ENCODE data around the gene CNOT3.
A peak's percentile ranks its signal among the peaks of the same experiment; 100 is the strongest.

The CNOT3 gene

DNA sequence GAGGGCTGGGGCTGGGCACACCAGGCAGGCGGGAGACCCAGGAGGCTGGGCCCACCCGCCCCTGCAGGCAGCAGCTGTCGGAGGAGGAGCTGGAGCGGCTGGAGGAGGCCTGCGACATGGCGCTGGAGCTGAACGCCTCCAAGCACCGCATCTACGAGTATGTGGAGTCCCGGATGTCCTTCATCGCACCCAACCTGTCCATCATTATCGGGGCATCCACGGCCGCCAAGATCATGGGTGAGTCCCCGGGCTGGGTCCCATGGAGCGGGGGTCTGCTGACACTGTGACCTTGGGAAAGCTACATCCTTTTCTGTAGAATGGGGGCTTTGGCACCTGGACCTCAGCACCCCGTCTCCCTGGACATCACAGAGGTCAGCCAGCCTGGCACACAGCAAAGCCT lies 13.9 kb upstream of the CNOT3 start:
- no peak for DNase-seq

GRCh38 chr19:54124393-54124792 lies 13.2 kb upstream of the CNOT3 start:
- no peak for DNase-seq

- DNase-seq: no peak
Measured at GRCh38 chr19:54125713-54126112, 11.8 kb upstream of the CNOT3 start.

DNA sequence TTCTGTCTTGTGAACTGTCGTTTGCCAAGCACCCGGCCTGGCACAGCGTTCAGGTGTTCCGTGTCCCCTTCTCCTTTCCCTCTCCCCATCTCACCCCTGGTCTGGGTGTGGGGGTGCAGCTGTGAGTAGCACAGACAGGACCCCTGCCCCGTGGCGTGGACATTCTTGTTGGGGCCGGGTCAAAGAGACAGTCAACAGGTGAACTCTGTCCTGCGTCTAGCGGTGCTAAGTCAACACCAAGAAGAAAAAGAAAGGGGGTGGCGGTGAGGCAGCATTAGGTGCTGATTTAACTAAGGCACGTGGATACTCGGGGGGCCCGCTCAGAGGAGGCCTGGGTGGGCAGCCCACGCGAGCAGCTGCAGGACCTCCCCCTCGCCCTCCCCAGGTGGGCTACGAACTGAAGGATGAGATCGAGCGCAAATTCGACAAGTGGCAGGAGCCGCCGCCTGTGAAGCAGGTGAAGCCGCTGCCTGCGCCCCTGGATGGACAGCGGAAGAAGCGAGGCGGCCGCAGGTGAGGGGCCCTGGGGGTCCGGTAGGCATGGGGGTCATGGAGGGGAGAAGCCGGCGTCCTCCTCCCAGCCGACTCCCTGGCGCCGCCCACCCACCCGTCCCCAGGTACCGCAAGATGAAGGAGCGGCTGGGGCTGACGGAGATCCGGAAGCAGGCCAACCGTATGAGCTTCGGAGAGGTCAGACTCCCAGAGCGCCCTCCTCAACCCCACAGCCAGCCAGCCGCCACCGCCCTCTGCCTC lies 9.7 kb upstream of the CNOT3 start:
- no peak for DNase-seq

- DNase-seq: no peak
Measured at GRCh38 chr19:54128441-54128725, 9.2 kb upstream of the CNOT3 start.

DNA sequence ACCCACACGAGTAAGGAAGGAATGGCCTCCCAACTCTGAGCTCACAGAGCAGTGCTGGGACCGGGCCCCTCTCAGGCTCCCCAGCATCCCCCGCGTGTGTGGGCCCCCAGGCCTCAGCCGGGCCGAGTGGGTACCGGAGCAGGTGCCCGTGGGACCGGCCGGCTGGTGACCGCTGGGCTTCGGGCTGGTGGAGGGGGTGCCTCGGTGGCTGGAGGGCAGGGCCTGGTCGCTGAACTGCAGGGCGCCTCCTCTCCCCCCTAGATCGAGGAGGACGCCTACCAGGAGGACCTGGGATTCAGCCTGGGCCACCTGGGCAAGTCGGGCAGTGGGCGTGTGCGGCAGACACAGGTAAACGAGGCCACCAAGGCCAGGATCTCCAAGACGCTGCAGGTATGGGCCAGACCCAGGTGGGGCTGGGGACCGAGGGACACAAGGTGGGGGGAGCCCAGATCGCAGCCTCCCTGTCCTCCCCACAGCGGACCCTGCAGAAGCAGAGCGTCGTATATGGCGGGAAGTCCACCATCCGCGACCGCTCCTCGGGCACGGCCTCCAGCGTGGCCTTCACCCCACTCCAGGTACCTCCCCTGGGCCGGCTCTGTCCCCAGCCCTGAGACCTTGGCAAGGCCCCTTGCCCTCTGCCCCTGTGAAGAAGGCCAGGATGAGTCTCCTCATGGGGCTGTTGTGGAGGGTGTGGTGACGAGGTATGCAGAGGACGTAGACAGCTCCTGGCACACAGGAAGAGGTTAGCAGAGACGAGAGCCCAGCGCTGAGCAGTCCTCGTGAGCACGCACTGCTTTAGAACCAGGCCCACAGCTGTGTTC lies 8.6 kb upstream of the CNOT3 start:
- no peak for DNase-seq

- DNase-seq: no peak
Measured at GRCh38 chr19:54129617-54129996, 8.0 kb upstream of the CNOT3 start.

- peak; percentile 75 for DNase-seq
Measured at GRCh38 chr19:54133312-54133956, 4.1 kb upstream of the CNOT3 start.

DNA sequence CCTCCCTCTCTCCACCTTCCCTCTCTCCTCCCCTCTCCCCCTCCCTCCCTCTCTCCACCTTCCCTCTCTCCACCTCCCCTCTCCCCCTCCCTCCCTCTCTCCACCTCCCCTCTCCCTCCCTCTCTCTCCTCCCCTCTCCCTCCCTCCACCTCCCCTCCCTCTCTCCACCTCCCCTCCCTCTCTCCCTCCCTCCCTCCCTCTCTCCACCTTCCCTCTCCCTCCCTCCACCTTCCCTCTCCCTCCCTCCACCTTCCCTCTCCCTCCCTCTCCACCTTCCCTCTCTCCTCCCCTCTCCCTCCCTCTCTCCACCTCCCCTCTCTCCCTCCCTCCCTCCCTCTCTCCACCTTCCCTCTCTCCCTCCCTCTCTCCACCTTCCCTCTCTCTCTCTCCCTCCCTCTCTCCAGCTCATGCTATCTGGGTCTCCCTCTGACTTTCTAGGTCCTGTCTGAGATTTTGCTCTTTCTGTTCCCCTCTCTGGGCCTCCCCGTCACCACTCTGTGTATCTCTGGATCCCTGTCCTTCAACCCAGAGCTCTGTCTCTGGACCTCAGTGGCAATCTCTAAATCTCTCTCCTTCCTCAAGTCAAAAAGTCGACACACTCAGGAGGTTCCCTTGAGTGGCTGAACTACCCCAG lies 3.5 kb upstream of the CNOT3 start:
- DNase-seq: no peak

GRCh38 chr19:54136086-54136863 lies 1.3 kb upstream of the CNOT3 start:
- DNase-seq: no peak

DNA sequence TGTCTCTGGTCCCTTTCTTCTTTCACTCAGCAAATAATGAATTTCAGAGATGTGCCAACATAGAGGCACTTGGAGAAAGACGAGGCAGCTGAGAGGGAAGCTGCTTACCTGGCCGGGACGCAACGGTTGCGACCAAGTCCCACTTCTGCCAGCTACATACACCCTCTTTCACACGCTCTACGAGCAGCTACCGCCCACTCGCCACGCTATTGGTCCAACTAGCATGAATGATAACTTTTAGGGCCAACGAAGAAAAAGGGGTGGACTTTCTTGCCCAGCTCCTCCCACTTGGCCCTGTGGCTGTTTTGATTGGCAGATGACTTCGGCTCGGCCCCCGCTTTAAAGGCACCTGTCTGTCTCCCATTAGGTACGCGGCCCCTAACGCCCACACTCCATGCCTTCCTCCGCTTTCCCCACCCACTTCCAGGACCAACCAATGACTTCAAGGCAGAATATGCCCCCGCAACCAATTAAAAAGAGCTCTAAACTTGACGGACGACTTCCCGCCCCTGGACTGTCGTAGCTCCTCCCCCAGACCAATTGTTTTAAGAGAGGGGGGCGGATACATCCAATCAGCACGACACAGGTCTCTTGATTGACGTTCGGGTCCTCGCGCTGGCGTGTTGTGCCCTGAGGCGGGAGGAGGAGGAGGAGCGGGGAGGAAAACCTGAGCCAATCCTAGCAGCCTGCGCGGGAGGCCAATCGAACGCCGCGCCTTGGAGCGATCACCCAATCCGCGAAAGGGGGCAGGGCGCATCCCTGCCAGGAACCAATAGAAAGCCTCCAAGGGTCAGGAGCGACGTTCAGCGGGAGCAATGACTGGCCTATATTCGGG lies 481 bp upstream of the CNOT3 start:
- peak; percentile 100 for DNase-seq

DNA sequence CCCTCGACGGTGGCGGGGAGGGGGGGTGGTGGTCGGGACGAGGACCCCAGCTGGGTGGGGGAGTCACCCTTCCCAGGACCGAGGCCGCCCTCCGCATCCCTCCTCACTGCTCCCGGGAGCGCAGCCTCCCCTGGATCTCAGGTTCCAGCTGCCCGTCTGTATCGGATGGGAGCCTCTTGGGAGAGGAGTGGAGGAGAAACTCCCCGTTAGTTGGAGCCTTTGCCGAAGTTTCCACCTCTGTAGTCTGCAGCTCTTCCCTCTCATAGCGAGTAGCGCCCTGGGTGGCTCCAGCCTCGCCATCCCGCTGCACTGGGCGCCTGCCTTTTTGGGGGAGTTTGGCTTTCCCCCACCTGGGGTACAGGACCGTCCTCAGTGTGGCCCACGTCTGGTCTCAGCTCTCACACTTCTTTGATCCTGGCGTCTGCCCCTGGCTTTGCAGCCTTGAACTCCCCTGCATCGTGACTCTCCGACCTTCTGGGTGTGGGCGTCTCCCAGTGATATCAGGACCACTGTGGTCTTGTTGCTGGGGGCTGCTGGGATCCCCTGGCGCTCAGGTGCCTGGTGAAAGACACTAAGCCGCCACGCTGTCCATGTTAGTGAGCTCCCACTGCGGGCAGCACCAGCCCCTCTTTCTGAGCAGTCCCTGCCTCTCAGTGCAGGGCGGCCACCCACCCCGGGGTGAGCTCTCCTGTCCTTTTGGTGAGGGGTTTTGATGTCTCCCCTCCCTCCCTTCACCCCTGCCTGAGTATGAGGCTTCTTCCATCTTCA lies 1.1 kb downstream of the CNOT3 start:
- DNase-seq: no peak

- DNase-seq: no peak
Measured at GRCh38 chr19:54141356-54141755, 3.8 kb downstream of the CNOT3 start.

DNA sequence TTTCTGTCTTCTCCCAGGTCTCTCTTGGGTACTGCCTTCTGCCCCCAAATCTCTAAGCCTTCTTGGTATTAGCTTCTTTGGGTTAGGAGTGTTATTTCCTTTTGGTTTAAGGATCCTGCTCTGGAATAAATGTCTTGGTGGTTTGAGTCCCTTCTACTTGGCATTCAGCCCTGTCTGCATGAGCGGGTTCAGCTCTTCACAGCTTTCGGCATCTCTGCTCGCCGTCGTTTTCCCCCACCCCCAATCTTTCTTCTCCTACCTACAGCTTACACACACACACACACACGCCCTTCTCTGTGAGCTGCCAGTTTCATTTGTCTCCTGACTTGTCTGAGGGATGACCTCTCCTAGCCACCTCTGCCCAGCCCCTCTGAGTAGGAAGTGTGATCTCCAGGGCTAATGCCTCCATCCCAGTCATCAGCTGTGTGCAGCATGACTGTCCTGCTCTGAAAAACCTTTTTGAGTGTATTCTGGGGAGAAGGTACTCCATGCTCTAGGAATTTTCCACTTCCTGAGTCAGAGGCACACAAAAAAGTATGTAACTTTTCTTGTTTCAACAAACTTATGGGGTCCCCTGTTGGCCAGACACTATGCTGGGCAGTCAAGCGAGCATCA lies 4.7 kb downstream of the CNOT3 start:
- no peak for DNase-seq

- DNase-seq: no peak
Measured at GRCh38 chr19:54145541-54146158, 8.1 kb downstream of the CNOT3 start.

GRCh38 chr19:54147676-54148075 lies 10.1 kb downstream of the CNOT3 start:
- DNase-seq: no peak

DNA sequence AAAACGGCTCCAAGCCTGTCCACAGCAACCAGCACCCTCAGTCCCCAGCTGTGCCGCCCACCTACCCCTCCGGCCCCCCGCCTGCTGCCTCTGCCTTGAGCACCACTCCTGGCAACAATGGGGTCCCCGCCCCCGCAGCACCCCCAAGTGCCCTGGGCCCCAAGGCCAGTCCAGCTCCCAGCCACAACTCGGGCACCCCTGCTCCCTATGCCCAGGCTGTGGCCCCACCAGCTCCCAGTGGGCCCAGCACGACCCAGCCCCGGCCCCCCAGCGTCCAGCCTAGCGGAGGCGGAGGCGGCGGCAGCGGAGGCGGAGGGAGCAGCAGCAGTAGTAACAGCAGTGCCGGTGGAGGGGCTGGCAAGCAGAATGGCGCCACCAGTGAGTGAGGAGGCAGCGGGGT lies 10.6 kb downstream of the CNOT3 start:
- DNase-seq: no peak

DNA sequence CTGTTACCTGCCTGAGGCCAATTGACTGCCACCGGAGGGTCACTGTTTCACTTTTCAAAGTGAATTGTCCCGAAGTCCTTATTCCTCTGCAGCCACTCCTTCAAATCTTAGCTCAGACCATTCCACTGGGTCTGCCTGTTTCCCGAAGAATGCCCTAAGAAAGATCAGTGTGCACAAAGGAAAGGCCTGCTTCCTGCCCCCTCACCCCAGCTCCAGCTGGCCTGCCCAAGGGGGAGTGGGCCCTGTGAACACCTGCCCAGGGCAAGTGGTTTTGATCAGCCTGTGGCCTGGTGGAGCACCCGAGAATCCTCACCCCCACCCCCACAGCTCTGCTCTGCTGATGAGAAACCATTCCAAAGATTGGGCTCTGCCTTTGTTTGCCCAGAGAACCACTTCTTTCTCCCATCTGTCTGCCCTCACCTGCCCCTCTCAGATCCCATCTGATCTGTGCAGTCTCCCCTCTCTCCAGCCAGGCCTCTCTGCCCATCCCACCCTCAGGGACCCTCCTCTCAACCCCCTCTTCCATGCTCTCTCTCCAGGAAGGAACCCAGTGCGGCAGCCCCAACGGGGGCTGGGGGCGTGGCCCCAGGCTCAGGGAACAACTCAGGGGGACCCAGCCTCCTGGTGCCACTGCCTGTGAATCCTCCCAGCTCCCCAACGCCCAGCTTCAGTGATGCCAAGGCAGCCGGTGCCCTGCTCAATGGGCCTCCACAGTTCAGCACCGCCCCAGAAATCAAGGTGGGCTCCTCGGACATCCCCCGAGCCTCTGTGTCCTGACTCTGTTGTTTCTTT lies 11.7 kb downstream of the CNOT3 start:
- no peak for DNase-seq

- no peak for DNase-seq
Measured at GRCh38 chr19:54151362-54152035, 13.9 kb downstream of the CNOT3 start.

Data from NCI-H510A (cell line).